Activated CD4-positive, alpha-beta T cell treated with anti-CD3 and anti-CD28 coated beads, Interleukin-2, amount 50 U/mL, for 4 hours (primary cell): ENCODE data around the gene DNAH5.

ENCODE experiments used
- DNase-seq, 2 experiments: peaks; one replicate each; pipeline ENCODE4 v3.0.0-alpha.2; 2020

Gene DNAH5

DNA sequence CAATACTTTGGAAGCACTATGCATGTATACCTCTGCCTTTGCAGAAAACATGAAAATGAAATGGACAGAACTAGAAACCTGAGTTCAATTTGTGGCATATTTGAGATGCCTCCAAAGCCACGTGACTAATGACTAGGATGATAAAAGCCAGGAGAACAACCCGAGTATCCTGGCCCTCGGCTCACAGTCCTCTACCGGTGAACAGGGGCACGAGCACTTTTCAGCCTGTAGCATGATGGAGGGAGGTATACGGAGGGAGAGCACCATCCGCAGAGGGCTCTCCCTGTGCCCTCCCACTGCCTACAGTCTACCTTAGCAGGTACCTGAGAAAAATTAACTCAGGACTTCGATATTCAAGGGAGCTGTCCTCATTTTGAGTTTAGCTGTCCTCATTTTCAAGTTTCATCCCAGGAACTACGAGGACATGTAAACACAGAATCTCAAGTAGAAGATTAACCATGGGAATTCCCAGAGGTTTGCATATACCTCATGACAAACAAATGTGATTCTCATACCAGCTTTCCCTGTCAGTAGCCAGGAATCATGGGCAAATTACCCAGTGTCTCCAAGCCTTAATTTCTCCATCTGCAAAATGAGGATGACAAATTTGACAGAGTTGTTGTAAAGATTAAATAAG is 249.3 kb downstream of the DNAH5 start:
- no peak for DNase-seq

DNA sequence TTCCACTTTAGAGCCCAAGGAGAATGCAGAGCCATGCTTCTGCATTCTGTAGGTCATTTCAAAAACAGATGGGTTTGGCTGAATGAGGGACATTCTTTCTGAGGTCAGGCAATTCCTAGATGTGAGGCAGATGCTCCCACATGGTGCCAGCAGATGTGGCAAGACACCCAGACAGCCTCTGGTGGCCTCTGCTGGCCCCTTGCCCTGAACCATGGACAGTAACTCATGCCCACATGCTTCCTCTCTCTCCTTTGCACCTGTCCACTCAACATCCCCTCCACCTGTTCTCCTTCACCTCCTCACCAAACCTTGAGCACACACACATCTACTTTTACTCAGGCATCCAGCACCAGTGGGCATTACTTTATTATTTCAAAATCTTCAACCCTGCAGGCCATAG is 252.3 kb downstream of the DNAH5 start:
- DNase-seq: no peak

- no peak for DNase-seq
These were observed 268.0 kb downstream of the DNAH5 start for GRCh38 chr5:13676531-13676930.

- DNase-seq: no peak
These were observed 270.1 kb downstream of the DNAH5 start for GRCh38 chr5:13674391-13674790.

DNA sequence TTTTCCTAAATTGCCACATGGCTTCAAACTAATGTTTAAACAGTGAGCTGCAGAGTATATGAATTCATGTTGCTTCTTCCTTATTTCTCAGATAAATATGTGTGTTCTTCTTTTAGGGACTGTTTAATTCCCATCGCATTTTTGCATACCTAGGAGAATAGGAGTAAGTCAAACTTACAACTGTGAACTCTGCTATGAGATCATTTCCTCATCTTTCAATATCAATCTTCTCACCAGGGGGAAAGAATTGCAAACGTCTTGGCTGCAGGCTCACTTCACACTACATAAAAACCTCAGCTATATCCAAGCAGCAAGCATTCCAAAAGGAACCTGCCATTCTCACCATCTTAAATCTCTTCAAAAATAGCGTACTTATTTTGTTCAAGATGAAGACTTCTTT is 271.0 kb downstream of the DNAH5 start:
- DNase-seq: no peak

GRCh38 chr5:13664377-13664776 is 280.1 kb downstream of the DNAH5 start:
- DNase-seq: no peak

GRCh38 chr5:13662626-13663025 is 281.9 kb downstream of the DNAH5 start:
- no peak for DNase-seq

- no peak for DNase-seq
These were observed 283.2 kb downstream of the DNAH5 start for GRCh38 chr5:13661272-13661671.

- no peak for DNase-seq
These were observed 284.4 kb downstream of the DNAH5 start for GRCh38 chr5:13660072-13660471.

DNA sequence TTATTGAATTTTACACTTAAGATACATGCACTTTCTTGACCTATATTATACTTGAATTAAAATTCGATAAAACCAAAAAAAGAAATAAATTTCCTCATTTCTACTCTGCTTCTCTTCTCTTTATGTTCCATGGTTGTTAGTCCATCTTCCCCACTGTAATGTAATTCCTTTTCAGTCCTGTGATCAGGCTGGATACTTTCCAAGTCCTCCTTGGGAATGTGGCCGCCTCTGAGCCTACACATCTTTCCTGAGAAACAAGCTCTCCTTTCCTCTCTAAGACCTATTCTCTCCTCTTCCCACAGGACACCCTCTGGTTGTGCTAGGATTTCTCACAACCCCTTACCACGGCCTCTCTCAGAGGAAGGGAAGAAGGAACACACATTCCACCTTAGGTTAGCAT is 285.1 kb downstream of the DNAH5 start:
- DNase-seq: no peak

GRCh38 chr5:13658761-13659160 is 285.7 kb downstream of the DNAH5 start:
- no peak for DNase-seq

DNA sequence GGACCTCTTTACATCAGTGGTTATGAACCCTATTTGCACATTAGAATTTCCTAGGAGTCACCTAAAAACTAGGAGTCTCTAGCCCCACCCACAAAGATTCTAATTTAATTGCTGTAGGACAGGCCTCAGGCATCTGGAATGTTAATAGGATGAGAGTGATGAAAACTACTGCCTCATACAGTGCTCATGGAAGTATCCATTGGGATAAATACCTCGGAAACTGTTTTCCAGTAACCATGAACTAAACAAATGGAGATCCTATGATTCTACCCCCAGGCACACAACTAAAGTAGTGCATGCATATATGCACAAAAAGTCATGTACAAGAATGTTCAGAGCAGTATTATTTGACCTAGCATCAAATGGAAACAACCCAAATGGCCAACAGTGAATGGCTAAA is 286.3 kb downstream of the DNAH5 start:
- no peak for DNase-seq

DNA sequence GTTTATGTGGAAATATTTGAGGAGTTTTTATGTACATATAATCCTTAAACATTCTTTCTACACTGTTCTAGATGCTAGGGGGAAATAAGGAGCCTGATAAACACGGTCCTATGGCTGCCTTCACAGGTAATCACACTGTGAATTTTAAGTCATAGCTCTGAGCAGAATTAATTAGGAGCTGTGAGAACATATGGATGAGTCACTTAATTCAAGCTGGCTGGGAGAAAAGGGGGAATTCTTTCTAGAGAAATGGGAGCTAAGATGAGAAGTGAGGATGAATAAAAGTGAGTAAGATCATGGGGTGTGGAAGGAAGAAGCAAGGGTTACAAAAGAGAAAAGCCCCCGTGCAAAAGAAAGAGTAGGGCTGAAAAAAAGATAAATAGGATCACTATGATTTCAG is 290.8 kb downstream of the DNAH5 start:
- no peak for DNase-seq

GRCh38 chr5:13649656-13650055 is 294.8 kb downstream of the DNAH5 start:
- no peak for DNase-seq

GRCh38 chr5:13648822-13649221 is 295.7 kb downstream of the DNAH5 start:
- DNase-seq: no peak

DNA sequence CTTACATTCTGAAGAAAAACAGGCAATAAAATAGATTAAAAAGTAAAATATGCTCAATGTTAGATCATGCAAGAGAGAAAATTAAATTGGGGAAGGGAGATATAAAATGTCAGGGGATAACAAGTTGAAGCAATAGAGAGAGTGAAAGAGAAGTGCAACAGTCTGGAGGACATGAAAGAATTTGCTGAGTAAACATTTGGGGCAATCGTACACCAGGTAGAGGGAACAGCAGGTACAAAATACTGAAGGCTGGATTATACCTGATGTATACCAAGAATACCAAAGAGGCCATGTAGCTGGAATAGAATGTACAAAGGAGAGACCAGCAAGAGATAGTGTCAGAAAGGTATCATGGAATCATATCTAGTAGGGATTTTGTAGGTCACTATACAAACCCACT is 300.8 kb downstream of the DNAH5 start:
- no peak for DNase-seq

DNA sequence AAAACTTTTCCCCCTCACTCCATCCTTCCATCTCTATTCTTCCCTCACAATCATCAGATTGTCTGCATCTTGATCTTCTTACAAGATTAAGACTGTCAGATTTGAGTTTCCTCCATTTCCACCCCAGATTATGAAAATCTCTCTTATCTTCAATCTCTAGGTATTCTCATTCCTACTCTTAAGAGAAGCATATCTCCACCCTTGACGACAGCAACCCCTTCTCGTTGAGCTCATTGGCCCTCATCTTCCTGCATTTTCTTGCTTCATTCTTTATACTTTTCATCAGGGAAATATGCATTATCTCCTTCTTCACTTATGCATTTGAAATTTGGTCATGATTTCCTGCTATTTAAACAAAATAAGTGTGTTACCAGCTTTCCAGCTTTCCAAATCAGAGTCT is 301.3 kb downstream of the DNAH5 start:
- DNase-seq: no peak
